ENCODE data around the gene KCTD20. TPM values are rescaled to one million over a fixed set of nuclear protein-coding genes. Genes with fewer than 3 reads are reported as not detected.
A peak's percentile ranks its signal among the peaks of the same experiment; 100 is the strongest.
"Not testable (repeated sequence)": the region's sequence is repeated elsewhere in the genome, so short reads cannot be mapped to it uniquely, and the experiment has no call there.

KCTD20 gene
- 23.7 and 25.5 TPM in 2 replicates for total RNA-seq
- 22.0 and 28.0 TPM in 2 replicates for polyA plus RNA-seq

DNA sequence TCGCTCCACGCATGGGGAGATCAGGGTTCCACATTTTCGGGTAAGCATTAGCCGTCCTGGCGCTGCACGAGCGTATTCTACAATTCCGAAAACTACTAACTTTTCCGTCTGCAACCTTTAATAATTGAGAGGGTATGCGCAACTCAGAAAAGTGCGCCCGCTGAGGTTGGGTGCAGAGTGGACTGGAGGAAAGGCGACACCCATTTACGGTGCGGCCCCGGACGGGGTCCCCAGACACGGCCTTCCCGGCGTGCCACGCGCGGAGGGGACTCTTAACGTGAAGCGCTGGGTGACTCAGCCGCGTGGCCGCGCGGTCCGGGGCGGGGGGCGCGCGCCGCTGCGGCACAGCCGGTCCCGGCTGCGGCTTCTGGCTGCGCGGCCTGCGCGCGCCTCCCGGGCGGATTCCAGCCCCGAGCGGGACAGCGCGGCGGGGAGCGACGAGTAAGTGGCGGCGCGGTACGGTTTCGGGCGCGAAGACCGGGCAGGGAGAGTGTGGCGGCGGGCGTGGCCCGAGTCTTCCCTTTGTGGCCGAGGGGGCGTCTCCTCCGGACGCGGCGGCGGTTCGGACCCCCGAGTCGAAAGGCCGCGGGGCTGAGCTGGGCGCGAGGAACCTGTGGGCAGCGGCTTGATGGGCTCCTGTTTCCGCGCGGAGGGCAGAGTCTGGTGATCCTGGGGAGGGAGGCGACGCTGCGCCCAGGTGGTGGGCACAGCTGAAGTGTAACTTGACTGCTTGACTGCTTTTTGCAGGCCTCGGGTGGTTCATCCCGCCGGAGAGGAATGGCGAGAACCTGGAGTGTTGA is at the start of gene KCTD20, which contains the start of gene PXT1:
KCTD20 (plus strand) TSS at position 330 of the 800 bp plus-strand sequence. CDS start 27,098 bp downstream, outside the sequence.
PXT1 (minus strand) TSS at position 184 of the 800 bp plus-strand sequence. CDS start 16,772 bp downstream, outside the sequence.
- H3K36me3 ChIP-seq, result no peaks in the 10 kb centered on the region
- no peaks in the 10 kb centered on the region for H3K27me3 ChIP-seq
- DNase-seq (ENCODE audit: low read depth in 1 of 2, low spot score in 1 of 2), result peak; percentile 91 to 92
- TF ChIP-seq, protein P1, sequence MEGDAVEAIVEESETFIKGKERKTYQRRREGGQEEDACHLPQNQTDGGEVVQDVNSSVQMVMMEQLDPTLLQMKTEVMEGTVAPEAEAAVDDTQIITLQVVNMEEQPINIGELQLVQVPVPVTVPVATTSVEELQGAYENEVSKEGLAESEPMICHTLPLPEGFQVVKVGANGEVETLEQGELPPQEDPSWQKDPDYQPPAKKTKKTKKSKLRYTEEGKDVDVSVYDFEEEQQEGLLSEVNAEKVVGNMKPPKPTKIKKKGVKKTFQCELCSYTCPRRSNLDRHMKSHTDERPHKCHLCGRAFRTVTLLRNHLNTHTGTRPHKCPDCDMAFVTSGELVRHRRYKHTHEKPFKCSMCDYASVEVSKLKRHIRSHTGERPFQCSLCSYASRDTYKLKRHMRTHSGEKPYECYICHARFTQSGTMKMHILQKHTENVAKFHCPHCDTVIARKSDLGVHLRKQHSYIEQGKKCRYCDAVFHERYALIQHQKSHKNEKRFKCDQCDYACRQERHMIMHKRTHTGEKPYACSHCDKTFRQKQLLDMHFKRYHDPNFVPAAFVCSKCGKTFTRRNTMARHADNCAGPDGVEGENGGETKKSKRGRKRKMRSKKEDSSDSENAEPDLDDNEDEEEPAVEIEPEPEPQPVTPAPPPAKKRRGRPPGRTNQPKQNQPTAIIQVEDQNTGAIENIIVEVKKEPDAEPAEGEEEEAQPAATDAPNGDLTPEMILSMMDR (IDR thresholded peaks at IDR 0.05; ENCODE audit: low read depth, low read length), result no peak
- H3K9me3 ChIP-seq (ENCODE audit: low read depth), result no peaks in the 10 kb centered on the region
- peak within 1 kb of the TSS; percentile 98 for H3K27ac ChIP-seq
- peak within 1 kb of the TSS; percentile 99 for H3K4me3 ChIP-seq
- peaks cover 18% of the 10 kb centered on the region for H3K4me1 ChIP-seq (ENCODE audit: low read depth)

DNA sequence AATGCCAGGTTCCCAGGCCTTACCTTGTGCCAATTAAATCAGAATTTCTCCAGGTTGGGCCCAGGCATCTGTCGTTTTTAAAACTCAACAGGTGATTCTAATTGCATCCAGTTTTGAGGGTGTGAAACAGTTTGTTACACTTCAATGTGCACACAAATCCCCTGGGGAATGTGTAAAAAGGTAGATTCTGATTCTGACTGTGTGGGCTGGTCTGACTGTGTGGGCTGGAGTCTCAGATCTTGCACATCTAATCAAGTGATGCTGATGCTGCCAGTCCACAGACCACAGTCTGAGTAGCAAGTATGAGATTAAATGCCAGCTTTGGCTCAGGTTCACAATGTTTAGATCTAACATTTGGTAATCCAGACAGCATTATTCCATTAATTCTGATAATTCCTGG is 42.8 kb upstream of the KCTD20 start:
- Histone ChIP-seq H3K4me1 (ENCODE audit: low read depth) (no peaks in the 10 kb centered on the region), H3K36me3 (no peaks in the 10 kb centered on the region), H3K27ac (no peak overlapping the region), H3K9me3 (ENCODE audit: low read depth) (no peaks in the 10 kb centered on the region), H3K4me3 (no peak overlapping the region), H3K27me3 (no peaks in the 10 kb centered on the region)
- TF ChIP-seq, protein P1 (IDR thresholded peaks at IDR 0.05; ENCODE audit: low read depth, low read length), result no peak
- DNase-seq (ENCODE audit: low read depth in 1 of 2, low spot score in 1 of 2), result no peak

DNA sequence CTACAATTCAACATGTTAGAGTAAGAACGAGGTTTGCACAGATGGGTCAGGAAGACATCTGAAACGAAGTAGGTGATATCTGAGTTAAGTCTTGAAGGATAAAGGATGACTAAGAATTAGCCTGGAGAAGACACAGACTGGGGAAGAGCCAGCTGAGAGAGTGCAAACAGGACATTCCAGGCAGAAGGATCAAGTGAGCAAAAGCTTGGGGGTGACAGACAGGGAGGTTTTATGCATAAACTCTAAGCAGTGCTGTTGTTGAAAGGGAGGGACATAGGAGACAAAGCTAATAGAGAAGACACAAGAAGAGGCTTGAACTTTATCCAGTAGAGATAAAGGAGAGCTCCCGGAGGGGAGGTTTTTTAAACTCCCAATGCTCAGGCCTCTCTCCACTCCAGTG is 40.3 kb upstream of the KCTD20 start:
- DNase-seq (ENCODE audit: low read depth in 1 of 2, low spot score in 1 of 2), result no peak
- no peak overlapping the region for H3K27ac ChIP-seq
- no peak overlapping the region for H3K4me3 ChIP-seq
- H3K9me3 ChIP-seq (ENCODE audit: low read depth), result no peaks in the 10 kb centered on the region
- H3K4me1 ChIP-seq (ENCODE audit: low read depth), result no peaks in the 10 kb centered on the region
- no peaks in the 10 kb centered on the region for H3K27me3 ChIP-seq
- no peaks in the 10 kb centered on the region for H3K36me3 ChIP-seq
- TF ChIP-seq, protein P1 (IDR thresholded peaks at IDR 0.05; ENCODE audit: low read depth, low read length), result no peak

GRCh38 chr6:36404164-36404563 is 38.6 kb upstream of the KCTD20 start:
- Histone ChIP-seq H3K9me3 (ENCODE audit: low read depth) (no peaks in the 10 kb centered on the region), H3K27me3 (no peaks in the 10 kb centered on the region), H3K4me3 (no peak overlapping the region), H3K36me3 (no peaks in the 10 kb centered on the region), H3K4me1 (ENCODE audit: low read depth) (no peaks in the 10 kb centered on the region), H3K27ac (no peak overlapping the region)
- no peak for DNase-seq (ENCODE audit: low read depth in 1 of 2, low spot score in 1 of 2)
- TF ChIP-seq, protein P1 (IDR thresholded peaks at IDR 0.05; ENCODE audit: low read depth, low read length), result no peak

DNA sequence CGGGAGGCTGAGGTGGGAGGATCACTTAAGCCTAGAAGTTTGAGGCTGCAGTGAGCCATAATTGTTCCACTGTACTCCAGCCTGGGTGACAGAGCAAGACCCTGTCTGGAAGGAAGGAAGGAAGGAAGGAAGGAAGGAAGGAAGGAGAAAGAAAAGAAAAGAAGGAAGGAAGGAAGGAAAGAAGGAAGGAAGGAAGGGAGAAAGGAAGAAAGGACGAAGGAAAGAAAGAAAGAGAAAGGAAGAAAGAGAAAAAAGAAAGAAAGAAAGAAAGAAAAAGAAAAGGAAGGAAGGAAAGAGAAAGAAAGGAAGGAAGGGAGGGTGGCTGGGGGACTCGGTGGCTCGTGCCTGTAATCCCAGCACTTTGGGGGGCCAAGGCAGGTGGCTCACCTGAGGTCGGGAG is 33.1 kb upstream of the KCTD20 start:
- not testable (repeated sequence) for H3K27me3 ChIP-seq; H3K36me3 ChIP-seq; H3K4me1 ChIP-seq (ENCODE audit: low read depth); DNase-seq (ENCODE audit: low read depth in 1 of 2, low spot score in 1 of 2); H3K9me3 ChIP-seq (ENCODE audit: low read depth); H3K4me3 ChIP-seq; H3K27ac ChIP-seq

Measured in cardiac muscle cell (in vitro differentiated cells and primary cell).